ENCODE measurements around the gene KAT8.
"Not testable (repeated sequence)": the region's sequence is repeated elsewhere in the genome, so short reads cannot be mapped to it uniquely, and the experiment has no call there.

DNA sequence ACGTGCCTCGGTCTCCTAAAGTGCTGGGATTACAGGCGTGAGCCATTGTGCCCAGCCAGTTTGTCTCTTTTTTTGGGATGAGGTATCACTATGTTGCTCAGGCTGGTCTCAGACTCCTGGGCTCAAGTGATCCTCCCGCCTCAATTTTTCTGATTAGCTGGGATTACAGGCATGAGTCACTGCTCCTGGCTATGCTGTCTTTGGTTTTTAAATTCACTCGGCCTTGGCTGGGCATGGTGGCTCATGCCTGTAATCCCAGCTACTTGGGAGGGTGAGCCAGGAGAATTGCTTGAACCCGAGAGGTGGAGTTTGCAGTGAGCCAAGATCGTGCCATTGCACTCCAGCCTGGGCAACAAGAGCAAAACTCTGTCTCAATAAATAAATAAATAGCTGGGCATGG, 27.0 kb downstream of the KAT8 start:
- TF ChIP-seq, protein P1, sequence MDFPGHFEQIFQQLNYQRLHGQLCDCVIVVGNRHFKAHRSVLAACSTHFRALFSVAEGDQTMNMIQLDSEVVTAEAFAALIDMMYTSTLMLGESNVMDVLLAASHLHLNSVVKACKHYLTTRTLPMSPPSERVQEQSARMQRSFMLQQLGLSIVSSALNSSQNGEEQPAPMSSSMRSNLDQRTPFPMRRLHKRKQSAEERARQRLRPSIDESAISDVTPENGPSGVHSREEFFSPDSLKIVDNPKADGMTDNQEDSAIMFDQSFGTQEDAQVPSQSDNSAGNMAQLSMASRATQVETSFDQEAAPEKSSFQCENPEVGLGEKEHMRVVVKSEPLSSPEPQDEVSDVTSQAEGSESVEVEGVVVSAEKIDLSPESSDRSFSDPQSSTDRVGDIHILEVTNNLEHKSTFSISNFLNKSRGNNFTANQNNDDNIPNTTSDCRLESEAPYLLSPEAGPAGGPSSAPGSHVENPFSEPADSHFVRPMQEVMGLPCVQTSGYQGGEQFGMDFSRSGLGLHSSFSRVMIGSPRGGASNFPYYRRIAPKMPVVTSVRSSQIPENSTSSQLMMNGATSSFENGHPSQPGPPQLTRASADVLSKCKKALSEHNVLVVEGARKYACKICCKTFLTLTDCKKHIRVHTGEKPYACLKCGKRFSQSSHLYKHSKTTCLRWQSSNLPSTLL (IDR thresholded peaks at IDR 0.05): not testable (repeated sequence)
- TF ChIP-seq, protein P2, sequence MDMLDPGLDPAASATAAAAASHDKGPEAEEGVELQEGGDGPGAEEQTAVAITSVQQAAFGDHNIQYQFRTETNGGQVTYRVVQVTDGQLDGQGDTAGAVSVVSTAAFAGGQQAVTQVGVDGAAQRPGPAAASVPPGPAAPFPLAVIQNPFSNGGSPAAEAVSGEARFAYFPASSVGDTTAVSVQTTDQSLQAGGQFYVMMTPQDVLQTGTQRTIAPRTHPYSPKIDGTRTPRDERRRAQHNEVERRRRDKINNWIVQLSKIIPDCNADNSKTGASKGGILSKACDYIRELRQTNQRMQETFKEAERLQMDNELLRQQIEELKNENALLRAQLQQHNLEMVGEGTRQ (CRISPR knock-in tag; IDR thresholded peaks at IDR 0.05): not testable (repeated sequence)
- not testable (repeated sequence) for TF ChIP-seq EZH2 (IDR thresholded peaks at IDR 0.05; ENCODE audit: borderline replicate concordance, low read depth, low read length); MTA3 (IDR thresholded peaks at IDR 0.05; ENCODE audit: borderline replicate concordance); MXI1 (IDR thresholded peaks at IDR 0.05; ENCODE audit: low read depth, low read length); NFE2L1 (tag; IDR thresholded peaks at IDR 0.05; ENCODE audit: borderline replicate concordance, low read depth); POLR2A (conservative IDR thresholded peaks at IDR 0.05); JUN (IDR thresholded peaks at IDR 0.05; ENCODE audit: borderline replicate concordance, low read depth, low read length); JUN (CRISPR knock-in tag; IDR thresholded peaks at IDR 0.05; ENCODE audit: borderline replicate concordance)
- TF ChIP-seq, protein P3, sequence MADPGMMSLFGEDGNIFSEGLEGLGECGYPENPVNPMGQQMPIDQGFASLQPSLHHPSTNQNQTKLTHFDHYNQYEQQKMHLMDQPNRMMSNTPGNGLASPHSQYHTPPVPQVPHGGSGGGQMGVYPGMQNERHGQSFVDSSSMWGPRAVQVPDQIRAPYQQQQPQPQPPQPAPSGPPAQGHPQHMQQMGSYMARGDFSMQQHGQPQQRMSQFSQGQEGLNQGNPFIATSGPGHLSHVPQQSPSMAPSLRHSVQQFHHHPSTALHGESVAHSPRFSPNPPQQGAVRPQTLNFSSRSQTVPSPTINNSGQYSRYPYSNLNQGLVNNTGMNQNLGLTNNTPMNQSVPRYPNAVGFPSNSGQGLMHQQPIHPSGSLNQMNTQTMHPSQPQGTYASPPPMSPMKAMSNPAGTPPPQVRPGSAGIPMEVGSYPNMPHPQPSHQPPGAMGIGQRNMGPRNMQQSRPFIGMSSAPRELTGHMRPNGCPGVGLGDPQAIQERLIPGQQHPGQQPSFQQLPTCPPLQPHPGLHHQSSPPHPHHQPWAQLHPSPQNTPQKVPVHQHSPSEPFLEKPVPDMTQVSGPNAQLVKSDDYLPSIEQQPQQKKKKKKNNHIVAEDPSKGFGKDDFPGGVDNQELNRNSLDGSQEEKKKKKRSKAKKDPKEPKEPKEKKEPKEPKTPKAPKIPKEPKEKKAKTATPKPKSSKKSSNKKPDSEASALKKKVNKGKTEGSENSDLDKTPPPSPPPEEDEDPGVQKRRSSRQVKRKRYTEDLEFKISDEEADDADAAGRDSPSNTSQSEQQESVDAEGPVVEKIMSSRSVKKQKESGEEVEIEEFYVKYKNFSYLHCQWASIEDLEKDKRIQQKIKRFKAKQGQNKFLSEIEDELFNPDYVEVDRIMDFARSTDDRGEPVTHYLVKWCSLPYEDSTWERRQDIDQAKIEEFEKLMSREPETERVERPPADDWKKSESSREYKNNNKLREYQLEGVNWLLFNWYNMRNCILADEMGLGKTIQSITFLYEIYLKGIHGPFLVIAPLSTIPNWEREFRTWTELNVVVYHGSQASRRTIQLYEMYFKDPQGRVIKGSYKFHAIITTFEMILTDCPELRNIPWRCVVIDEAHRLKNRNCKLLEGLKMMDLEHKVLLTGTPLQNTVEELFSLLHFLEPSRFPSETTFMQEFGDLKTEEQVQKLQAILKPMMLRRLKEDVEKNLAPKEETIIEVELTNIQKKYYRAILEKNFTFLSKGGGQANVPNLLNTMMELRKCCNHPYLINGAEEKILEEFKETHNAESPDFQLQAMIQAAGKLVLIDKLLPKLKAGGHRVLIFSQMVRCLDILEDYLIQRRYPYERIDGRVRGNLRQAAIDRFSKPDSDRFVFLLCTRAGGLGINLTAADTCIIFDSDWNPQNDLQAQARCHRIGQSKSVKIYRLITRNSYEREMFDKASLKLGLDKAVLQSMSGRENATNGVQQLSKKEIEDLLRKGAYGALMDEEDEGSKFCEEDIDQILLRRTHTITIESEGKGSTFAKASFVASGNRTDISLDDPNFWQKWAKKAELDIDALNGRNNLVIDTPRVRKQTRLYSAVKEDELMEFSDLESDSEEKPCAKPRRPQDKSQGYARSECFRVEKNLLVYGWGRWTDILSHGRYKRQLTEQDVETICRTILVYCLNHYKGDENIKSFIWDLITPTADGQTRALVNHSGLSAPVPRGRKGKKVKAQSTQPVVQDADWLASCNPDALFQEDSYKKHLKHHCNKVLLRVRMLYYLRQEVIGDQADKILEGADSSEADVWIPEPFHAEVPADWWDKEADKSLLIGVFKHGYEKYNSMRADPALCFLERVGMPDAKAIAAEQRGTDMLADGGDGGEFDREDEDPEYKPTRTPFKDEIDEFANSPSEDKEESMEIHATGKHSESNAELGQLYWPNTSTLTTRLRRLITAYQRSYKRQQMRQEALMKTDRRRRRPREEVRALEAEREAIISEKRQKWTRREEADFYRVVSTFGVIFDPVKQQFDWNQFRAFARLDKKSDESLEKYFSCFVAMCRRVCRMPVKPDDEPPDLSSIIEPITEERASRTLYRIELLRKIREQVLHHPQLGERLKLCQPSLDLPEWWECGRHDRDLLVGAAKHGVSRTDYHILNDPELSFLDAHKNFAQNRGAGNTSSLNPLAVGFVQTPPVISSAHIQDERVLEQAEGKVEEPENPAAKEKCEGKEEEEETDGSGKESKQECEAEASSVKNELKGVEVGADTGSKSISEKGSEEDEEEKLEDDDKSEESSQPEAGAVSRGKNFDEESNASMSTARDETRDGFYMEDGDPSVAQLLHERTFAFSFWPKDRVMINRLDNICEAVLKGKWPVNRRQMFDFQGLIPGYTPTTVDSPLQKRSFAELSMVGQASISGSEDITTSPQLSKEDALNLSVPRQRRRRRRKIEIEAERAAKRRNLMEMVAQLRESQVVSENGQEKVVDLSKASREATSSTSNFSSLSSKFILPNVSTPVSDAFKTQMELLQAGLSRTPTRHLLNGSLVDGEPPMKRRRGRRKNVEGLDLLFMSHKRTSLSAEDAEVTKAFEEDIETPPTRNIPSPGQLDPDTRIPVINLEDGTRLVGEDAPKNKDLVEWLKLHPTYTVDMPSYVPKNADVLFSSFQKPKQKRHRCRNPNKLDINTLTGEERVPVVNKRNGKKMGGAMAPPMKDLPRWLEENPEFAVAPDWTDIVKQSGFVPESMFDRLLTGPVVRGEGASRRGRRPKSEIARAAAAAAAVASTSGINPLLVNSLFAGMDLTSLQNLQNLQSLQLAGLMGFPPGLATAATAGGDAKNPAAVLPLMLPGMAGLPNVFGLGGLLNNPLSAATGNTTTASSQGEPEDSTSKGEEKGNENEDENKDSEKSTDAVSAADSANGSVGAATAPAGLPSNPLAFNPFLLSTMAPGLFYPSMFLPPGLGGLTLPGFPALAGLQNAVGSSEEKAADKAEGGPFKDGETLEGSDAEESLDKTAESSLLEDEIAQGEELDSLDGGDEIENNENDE (IDR thresholded peaks at IDR 0.05; ENCODE audit: low read depth, low read length): not testable (repeated sequence)
